ENCODE data around the gene KLF13. TPM values are rescaled to one million over a fixed set of nuclear protein-coding genes. Genes with fewer than 3 reads are reported as not detected.

Gene KLF13
- total RNA-seq, 4 donors from 2014 or later: 50.8 to 151 (median 98.7) TPM

GRCh38 chr15:31360158-31360561 is 33.5 kb downstream of the KLF13 start:
- intact Hi-C loops (cut with DNase I; ENCODE audit: low total_unique reads): no loop called here
- 65 to 85% methylated on average over 6 of the region's 8 CpGs for WGBS, 2 donors
- DNase-seq (ENCODE audit: low spot score in 2 of 2): peak in 1 of 2 donors; percentile 81
- TF ChIP-seq CTCF (IDR thresholded peaks at IDR 0.05): no peak
- TF ChIP-seq POLR2A (IDR thresholded peaks at IDR 0.05): no peak
- H3K4me3 ChIP-seq (ENCODE audit: low read depth, poor library complexity, severe bottlenecking): no peak overlapping the region

DNA sequence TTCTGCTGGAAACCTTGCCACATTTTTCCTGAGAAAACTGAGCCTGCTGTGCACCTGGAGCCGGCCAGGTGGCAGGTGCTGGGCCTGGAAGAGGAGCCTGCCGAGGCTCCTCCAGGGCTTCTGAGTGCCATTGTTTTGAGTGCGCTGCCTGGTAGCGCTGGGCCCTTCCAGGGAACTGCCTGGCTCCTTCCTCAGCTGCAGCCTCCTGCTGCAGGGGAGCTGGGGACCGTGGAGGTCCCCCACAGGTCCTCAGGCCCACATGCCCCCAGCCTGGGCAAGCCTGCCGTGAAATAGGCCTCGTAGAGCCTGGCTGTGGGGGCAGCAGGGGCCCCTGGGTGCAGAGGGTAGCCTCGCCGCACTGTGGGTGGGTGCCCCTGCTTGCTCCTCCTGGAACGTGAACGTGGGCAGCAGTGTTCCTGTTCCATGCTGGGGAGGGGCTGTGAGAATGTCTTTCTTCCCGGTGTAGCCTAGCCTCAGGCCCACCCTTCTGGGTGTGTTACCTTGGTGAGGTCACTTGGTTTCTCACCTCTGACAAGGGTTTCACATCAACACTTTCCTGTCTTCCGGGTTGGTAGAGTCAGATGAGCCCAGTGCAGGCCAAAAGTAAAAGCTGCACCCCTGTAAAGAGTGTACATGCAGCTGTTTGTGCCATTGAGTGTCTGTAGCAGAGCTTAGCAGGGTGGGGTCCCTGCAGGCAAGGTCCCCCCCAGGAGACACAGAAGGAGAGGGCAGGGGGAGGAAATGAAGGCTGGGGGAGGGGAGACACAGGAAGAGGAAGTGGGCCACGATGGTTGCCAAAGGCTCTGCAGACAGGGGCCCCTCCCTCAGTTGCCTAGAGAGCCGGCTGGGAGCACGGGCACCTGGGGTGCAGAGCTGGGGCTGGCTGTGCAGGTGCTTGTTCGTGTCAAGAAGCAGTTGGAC is 34.5 kb downstream of the KLF13 start:
- WGBS, 2 donors: 33 to 41% methylated on average over 16 to 17 of the region's 17 CpGs
- intact Hi-C loops (cut with DNase I; ENCODE audit: low total_unique reads): no loop called here
- H3K4me3 ChIP-seq (ENCODE audit: low read depth, poor library complexity, severe bottlenecking): no peak overlapping the region
- DNase-seq (ENCODE audit: low spot score in 2 of 2): peak in 1 of 2 donors; percentile 90
- TF ChIP-seq POLR2A (IDR thresholded peaks at IDR 0.05) (no peak), CTCF (IDR thresholded peaks at IDR 0.05) (no peak)

- no peak for DNase-seq (ENCODE audit: low spot score in 2 of 2)
- H3K4me3 ChIP-seq (ENCODE audit: low read depth, poor library complexity, severe bottlenecking): no peak overlapping the region
- no peak for TF ChIP-seq CTCF (IDR thresholded peaks at IDR 0.05)
- TF ChIP-seq POLR2A (IDR thresholded peaks at IDR 0.05): no peak
- 37 to 52% methylated on average over 6 of the region's 6 CpGs for WGBS, 2 donors
- intact Hi-C loops (cut with DNase I; ENCODE audit: low total_unique reads): no loop called here
Observed at GRCh38 chr15:31361764-31362515, 35.3 kb downstream of the KLF13 start.

- no peak for DNase-seq (ENCODE audit: low spot score in 2 of 2)
- no peak overlapping the region for H3K4me3 ChIP-seq (ENCODE audit: low read depth, poor library complexity, severe bottlenecking)
- 41 to 48% methylated on average over 5 of the region's 5 CpGs for WGBS, 2 donors
- TF ChIP-seq CTCF (IDR thresholded peaks at IDR 0.05) (no peak), POLR2A (IDR thresholded peaks at IDR 0.05) (no peak)
- intact Hi-C loops (cut with DNase I; ENCODE audit: low total_unique reads): no loop called here
Observed at GRCh38 chr15:31362886-31363285, 36.3 kb downstream of the KLF13 start.

DNA sequence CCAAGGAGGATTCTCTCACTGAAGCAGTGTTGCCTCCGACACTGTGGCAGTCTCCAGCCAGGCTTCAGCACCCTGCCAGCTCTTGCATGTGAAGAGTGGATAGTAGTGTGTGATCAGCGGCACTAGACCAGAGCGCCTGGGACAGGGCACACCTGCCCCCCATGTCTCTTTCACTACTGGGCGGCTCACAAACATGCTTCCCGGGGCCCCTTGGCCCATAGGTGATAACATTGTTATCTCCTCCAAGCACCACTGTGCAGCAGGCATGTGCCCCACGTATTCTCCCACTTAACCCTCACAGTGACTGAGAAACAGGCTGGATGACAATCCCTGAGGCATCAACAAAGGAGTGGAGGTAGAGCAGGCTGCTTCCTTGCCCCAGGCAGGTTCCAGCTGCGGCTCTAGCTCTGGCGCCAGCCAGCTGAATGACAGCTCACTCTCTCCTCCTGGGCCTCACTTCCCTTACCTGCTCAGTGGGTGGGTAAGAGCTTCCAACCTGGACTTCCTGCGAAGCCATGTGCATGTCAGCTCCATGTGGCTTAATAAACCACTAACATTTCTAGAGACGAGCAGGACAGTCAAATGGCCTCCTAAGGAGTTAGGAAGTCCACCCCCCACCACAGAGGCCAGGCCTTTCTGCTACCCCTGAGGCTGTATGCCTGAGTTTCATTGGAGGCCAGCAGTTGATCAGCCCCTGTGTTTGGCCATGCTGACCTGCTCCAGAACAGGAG is 37.8 kb downstream of the KLF13 start:
- no peak overlapping the region for H3K4me3 ChIP-seq (ENCODE audit: low read depth, poor library complexity, severe bottlenecking)
- intact Hi-C loops (cut with DNase I; ENCODE audit: low total_unique reads): loop anchor here (5.0 kb wide), 2 partner anchors 37 to 123 kb away; partner anchors contain the start of gene KLF13
- TF ChIP-seq CTCF (IDR thresholded peaks at IDR 0.05): no peak
- no peak for TF ChIP-seq POLR2A (IDR thresholded peaks at IDR 0.05)
- 41 to 48% methylated on average over 10 of the region's 10 CpGs for WGBS, 2 donors
- DNase-seq (ENCODE audit: low spot score in 2 of 2): peak in 1 of 2 donors; percentile 90
